HepG2 (cell line): ENCODE data around the gene TIFAB. TPM values are rescaled to one million over a fixed set of nuclear protein-coding genes. Genes with fewer than 3 reads are reported as not detected.

ENCODE experiments used
- ATF7-NPFF ChIP-seq: sonication (generic); formaldehyde crosslinking; IDR thresholded peaks from 2 replicates; pipeline ENCODE4 v1.8.1; 2023; ENCODE audit warnings: mild to moderate bottlenecking, low read depth, missing genetic modification reagents, moderate library complexity
- BCL6 ChIP-seq: IDR thresholded peaks from 2 replicates; pipeline ENCODE4 v1.6.1; 2016; ENCODE audit warnings: missing genetic modification reagents, missing compliant biosample characterization
- GABPB1 ChIP-seq: IDR thresholded peaks from 2 replicates; pipeline ENCODE4 v1.6.1; 2016; ENCODE audit warnings: mild to moderate bottlenecking, missing genetic modification reagents, moderate library complexity, missing compliant biosample characterization
- GATAD2A ChIP-seq: IDR thresholded peaks from 2 replicates; pipeline ENCODE4 v1.6.1; 2016
- GPN1 ChIP-seq: sonication (generic); formaldehyde crosslinking; IDR thresholded peaks from 2 replicates; pipeline ENCODE4 v1.5.1; 2020; ENCODE audit warnings: missing genetic modification reagents, borderline replicate concordance
- HMG20B ChIP-seq: conservative IDR thresholded peaks from 2 replicates; pipeline ENCODE4 v1.6.1; 2016; ENCODE audit warnings: missing genetic modification reagents, missing compliant biosample characterization
- HOXA3 ChIP-seq: sonication (generic); formaldehyde crosslinking; IDR thresholded peaks from 2 replicates; pipeline ENCODE4 v1.5.0; 2020; ENCODE audit warnings: missing genetic modification reagents
- KDM5A ChIP-seq: fragments of 200-600 bp; sonication (generic); IDR thresholded peaks from 2 replicates; pipeline ENCODE4 v1.7.0; 2018; ENCODE audit warnings: antibody characterized with exemption, mild to moderate bottlenecking, low read length, borderline replicate concordance
- KDM5B ChIP-seq: sonication (generic); formaldehyde crosslinking; IDR thresholded peaks from 2 replicates; pipeline ENCODE4 v1.4.0; 2020; ENCODE audit warnings: missing genetic modification reagents, mild to moderate bottlenecking, borderline replicate concordance
- MYC ChIP-seq: sonication (generic); formaldehyde crosslinking; IDR thresholded peaks from 2 replicates; pipeline ENCODE4 v1.9.0; 2021; ENCODE audit warnings: missing genetic modification reagents, borderline replicate concordance
- NR2C2 ChIP-seq: sonication (generic); formaldehyde crosslinking; IDR thresholded peaks from 2 replicates; pipeline ENCODE4 v1.4.0; 2020; ENCODE audit warnings: missing genetic modification reagents, mild to moderate bottlenecking, moderate library complexity, borderline replicate concordance
- NR2F6 ChIP-seq, 2 experiments: IDR thresholded peaks; 2 replicates each; pipeline ENCODE4 v1.6.1; 2016; ENCODE audit warnings: antibody characterized with exemption in 1 of 2, mild to moderate bottlenecking in 1 of 2
- SAP130 ChIP-seq: IDR thresholded peaks from 2 replicates; pipeline ENCODE4 v1.6.1; 2016; ENCODE audit warnings: low read depth
- SUZ12 ChIP-seq: fragments of 150-350 bp; IDR thresholded peaks from 2 replicates; pipeline ENCODE4 v1.6.1; 2014; ENCODE audit warnings: low read depth, low read length
- ZNF263 ChIP-seq: sonication (generic); formaldehyde crosslinking; IDR thresholded peaks from 2 replicates; pipeline ENCODE4 v1.4.0; 2020; ENCODE audit warnings: missing genetic modification reagents
- ZNF329 ChIP-seq: sonication (generic); formaldehyde crosslinking; IDR thresholded peaks from 2 replicates; pipeline ENCODE4 v1.9.0; 2021; ENCODE audit warnings: low read depth, mild to moderate bottlenecking, missing genetic modification reagents
- ZNF501 ChIP-seq: sonication (generic); formaldehyde crosslinking; IDR thresholded peaks from 2 replicates; pipeline ENCODE4 v1.5.1; 2020; ENCODE audit warnings: mild to moderate bottlenecking, moderate library complexity, missing genetic modification reagents
- polyA plus RNA-seq, 8 experiments: library from polyadenylated mRNA; depleted of rRNA in 3 of 8; stranded (reverse) in 7 of 8; unstranded in 1 of 8; fragments of >200 nt; fragmentation: Illumina TruSeq in 4 of 8; extraction: Trizol in 4 of 8; gene quantifications; 2 replicates each; pipeline versions ENCODE4 v1.2.1 to v1.2.3, GENCODE V29; 2011 to 2016; ENCODE audit warnings: low read depth in 4 of 8, missing spikeins in 1 of 8, mixed read lengths in 1 of 8; ENCODE audit not compliant: insufficient read depth in 1 of 8
- total RNA-seq, 5 experiments: library from RNA; depleted of rRNA; stranded (reverse); fragments of >200 nt; fragmentation: Illumina TruSeq; extraction: Trizol; gene quantifications; 2 replicates each; pipeline ENCODE4 v1.2.3, GENCODE V29; 2016; ENCODE audit warnings: low read depth in 1 of 5
- TF ChIP-seq, protein P1 (sequence below): sonication (generic); formaldehyde crosslinking; IDR thresholded peaks from 2 replicates; pipeline ENCODE4 v1.9.0; 2021; ENCODE audit warnings: missing genetic modification reagents, mild to moderate bottlenecking, borderline replicate concordance
- TF ChIP-seq, protein P2 (sequence below): sonication (generic); formaldehyde crosslinking; IDR thresholded peaks from 2 replicates; pipeline ENCODE4 v1.4.0; 2020; ENCODE audit warnings: low read depth, mild to moderate bottlenecking, missing genetic modification reagents
- TF ChIP-seq, protein P3 (sequence below), 2 experiments: sonication (generic) in 1 of 2; formaldehyde crosslinking in 1 of 2; IDR thresholded peaks; 2 replicates each; pipeline versions ENCODE4 v1.4.0 to v1.6.1; 2018 to 2020; ENCODE audit warnings: missing genetic modification reagents in 2 of 2, borderline replicate concordance in 1 of 2, low read depth in 1 of 2, mild to moderate bottlenecking in 1 of 2, missing biosample characterization in 1 of 2
- TF ChIP-seq, protein P4 (sequence below): sonication (generic); formaldehyde crosslinking; IDR thresholded peaks from 2 replicates; pipeline ENCODE4 v1.5.1; 2020; ENCODE audit warnings: missing genetic modification reagents, mild to moderate bottlenecking, borderline replicate concordance
- TF ChIP-seq, protein P5 (sequence below): fragments of 450-650 bp; IDR thresholded peaks from 2 replicates; pipeline ENCODE4 v1.6.1; 2016

Gene TIFAB
- total and polyA plus RNA-seq, 2 of the 13 experiments (the other 11 are each of a cell fraction or from before 2014, with no cell fraction given), result not detected

DNA sequence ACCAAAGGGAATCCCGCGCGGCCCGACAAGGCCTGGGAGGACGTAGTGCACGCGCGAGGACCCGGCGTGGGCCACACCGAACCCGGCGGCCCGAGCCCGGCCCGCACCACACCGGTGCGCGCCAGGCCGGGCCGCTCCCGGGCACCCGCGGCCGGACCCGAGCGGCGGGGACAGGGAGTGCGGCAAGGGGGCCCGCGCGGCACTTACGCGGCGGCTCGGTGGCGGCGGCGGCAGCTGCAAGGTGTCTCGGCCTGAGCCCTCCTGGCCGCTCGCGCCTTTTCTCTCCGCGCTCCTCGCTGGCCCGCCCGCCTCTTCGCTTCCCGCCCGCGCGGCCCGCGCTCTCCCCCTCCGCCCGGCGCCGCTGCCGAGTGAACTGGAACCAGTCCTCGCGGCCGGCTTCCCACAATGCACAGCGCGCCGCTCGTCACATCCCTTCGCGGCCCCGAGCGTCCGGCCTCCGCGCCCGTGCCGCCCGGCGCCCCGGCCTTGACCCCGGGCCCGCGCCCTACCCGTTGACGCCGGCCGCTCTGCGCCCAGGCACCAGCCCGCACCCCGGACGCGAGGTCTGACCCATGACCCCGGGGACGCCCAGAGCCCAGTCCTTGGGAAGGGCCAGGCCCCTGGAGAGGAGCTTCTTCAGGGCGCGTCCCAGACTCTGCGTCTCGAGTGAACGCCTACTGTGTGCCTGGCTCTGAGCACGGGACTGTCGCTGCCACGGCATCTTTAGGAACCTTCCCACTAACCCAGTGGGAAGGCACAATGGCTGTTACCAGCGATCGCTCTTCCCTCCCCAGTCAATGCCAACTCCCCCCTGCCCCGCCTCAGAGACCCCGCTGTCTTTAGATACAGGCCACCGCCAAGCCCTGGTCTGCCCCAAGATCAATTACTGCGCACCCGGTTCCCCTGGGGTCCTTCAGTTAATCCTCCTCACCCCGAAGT, 53.0 kb downstream of the TIFAB start, which contains the start of gene MACROH2A1 (continued):
- TF ChIP-seq, protein P1, sequence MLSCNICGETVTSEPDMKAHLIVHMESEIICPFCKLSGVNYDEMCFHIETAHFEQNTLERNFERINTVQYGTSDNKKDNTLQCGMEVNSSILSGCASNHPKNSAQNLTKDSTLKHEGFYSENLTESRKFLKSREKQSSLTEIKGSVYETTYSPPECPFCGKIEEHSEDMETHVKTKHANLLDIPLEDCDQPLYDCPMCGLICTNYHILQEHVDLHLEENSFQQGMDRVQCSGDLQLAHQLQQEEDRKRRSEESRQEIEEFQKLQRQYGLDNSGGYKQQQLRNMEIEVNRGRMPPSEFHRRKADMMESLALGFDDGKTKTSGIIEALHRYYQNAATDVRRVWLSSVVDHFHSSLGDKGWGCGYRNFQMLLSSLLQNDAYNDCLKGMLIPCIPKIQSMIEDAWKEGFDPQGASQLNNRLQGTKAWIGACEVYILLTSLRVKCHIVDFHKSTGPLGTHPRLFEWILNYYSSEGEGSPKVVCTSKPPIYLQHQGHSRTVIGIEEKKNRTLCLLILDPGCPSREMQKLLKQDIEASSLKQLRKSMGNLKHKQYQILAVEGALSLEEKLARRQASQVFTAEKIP (CRISPR knock-in tag), result no peak
- TF ChIP-seq HMG20B (no peak), SAP130 (CRISPR knock-in tag) (peak; percentile 79), HOXA3 (CRISPR knock-in tag) (peak; percentile 95), BCL6 (CRISPR knock-in tag) (0 out of 2 replicates have a peak, but pooled peaks have one; percentile 39), GABPB1 (peak; percentile 91), NR2F6 (IDR thresholded peaks at IDR 0.05) (peak; percentile 75), NR2F6 (CRISPR knock-in tag; IDR thresholded peaks at IDR 0.05) (peak; percentile 88), ATF7-NPFF (CRISPR knock-in tag) (peak; percentile 88), ZNF501 (CRISPR knock-in tag) (peak; percentile 31; the same call in 1 of the 2 replicates), ZNF329 (no peak; the same call in 1 of the 2 replicates), NR2C2 (CRISPR knock-in tag) (peak; percentile 98), GATAD2A (CRISPR knock-in tag) (0 out of 2 replicates have a peak, but pooled peaks have one; percentile 13), KDM5A (no peak), KDM5B (CRISPR knock-in tag) (peak; percentile 39; the same call in 1 of the 2 replicates), GPN1 (CRISPR knock-in tag) (0 out of 2 replicates have a peak, but pooled peaks have one; percentile 25), ZNF263 (CRISPR knock-in tag) (peak; percentile 40; the same call in 1 of the 2 replicates), SUZ12 (peak; percentile 46; the same call in 1 of the 2 replicates), MYC (CRISPR knock-in tag) (peak; percentile 76; the same call in 1 of the 2 replicates)
- TF ChIP-seq, protein P2, sequence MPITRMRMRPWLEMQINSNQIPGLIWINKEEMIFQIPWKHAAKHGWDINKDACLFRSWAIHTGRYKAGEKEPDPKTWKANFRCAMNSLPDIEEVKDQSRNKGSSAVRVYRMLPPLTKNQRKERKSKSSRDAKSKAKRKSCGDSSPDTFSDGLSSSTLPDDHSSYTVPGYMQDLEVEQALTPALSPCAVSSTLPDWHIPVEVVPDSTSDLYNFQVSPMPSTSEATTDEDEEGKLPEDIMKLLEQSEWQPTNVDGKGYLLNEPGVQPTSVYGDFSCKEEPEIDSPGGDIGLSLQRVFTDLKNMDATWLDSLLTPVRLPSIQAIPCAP (CRISPR knock-in tag), result no peak
- TF ChIP-seq, protein P3, sequence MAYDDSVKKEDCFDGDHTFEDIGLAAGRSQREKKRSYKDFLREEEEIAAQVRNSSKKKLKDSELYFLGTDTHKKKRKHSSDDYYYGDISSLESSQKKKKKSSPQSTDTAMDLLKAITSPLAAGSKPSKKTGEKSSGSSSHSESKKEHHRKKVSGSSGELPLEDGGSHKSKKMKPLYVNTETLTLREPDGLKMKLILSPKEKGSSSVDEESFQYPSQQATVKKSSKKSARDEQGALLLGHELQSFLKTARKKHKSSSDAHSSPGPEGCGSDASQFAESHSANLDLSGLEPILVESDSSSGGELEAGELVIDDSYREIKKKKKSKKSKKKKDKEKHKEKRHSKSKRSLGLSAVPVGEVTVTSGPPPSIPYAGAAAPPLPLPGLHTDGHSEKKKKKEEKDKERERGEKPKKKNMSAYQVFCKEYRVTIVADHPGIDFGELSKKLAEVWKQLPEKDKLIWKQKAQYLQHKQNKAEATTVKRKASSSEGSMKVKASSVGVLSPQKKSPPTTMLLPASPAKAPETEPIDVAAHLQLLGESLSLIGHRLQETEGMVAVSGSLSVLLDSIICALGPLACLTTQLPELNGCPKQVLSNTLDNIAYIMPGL (CRISPR knock-in tag; IDR thresholded peaks at IDR 0.05; ENCODE audit: borderline replicate concordance in 1 of 2, low read depth in 1 of 2), result peak in 1 of 2 experiments; percentile 21; a peak in 2 of 4 replicates
- TF ChIP-seq, protein P4, sequence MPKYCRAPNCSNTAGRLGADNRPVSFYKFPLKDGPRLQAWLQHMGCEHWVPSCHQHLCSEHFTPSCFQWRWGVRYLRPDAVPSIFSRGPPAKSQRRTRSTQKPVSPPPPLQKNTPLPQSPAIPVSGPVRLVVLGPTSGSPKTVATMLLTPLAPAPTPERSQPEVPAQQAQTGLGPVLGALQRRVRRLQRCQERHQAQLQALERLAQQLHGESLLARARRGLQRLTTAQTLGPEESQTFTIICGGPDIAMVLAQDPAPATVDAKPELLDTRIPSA, result no peak
- TF ChIP-seq, protein P5, sequence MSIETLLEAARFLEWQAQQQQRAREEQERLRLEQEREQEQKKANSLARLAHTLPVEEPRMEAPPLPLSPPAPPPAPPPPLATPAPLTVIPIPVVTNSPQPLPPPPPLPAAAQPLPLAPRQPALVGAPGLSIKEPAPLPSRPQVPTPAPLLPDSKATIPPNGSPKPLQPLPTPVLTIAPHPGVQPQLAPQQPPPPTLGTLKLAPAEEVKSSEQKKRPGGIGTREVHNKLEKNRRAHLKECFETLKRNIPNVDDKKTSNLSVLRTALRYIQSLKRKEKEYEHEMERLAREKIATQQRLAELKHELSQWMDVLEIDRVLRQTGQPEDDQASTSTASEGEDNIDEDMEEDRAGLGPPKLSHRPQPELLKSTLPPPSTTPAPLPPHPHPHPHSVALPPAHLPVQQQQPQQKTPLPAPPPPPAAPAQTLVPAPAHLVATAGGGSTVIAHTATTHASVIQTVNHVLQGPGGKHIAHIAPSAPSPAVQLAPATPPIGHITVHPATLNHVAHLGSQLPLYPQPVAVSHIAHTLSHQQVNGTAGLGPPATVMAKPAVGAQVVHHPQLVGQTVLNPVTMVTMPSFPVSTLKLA, result no peak
